DND-41 (cell line): ENCODE data around the gene IL13RA1.

Source experiments
- ATAC-seq: fragments of 200-7000 bp; cut with Tn5 transposase; 3 replicates; pipeline ENCODE4 v1.9.1; 2021; ENCODE audit warnings: low read depth; ENCODE audit not compliant: insufficient read depth
- DNase-seq: peaks from one replicate; pipeline ENCODE4 v3.0.0-alpha.2; 2020
- H2AFZ ChIP-seq: 2 replicates; pipeline ENCODE4 v1.6.0; 2012; ENCODE audit warnings: low read depth, low read length
- H3K27ac ChIP-seq: 2 replicates; pipeline ENCODE4 v1.5.1; 2012; ENCODE audit warnings: low read length, inconsistent platforms
- H3K27me3 ChIP-seq: fragments of 200-600 bp; sonication (generic); 2 replicates; pipeline ENCODE4 v1.6.0; 2012; ENCODE audit warnings: low read length, mild to moderate bottlenecking, inconsistent platforms; ENCODE audit not compliant: insufficient read depth, poor library complexity
- H3K36me3 ChIP-seq: 2 replicates; pipeline ENCODE4 v1.5.1; 2012; ENCODE audit warnings: low read length, inconsistent platforms; ENCODE audit not compliant: insufficient read depth
- H3K4me1 ChIP-seq: 2 replicates; pipeline ENCODE4 v1.5.1; 2012; ENCODE audit warnings: mild to moderate bottlenecking, low read length; ENCODE audit not compliant: insufficient read depth
- H3K4me2 ChIP-seq: 2 replicates; pipeline ENCODE4 v1.6.0; 2012; ENCODE audit warnings: mild to moderate bottlenecking, moderate library complexity, low read length, inconsistent platforms; ENCODE audit not compliant: insufficient read depth
- H3K4me3 ChIP-seq, 2 experiments: fragments of 200-600 bp in 1 of 2; shearing (Covaris generic) in 1 of 2; 2 replicates each; pipeline ENCODE4 v1.5.1; 2012 to 2016; ENCODE audit warnings: inconsistent platforms in 2 of 2, low read length in 2 of 2, mild to moderate bottlenecking in 2 of 2, low read depth in 1 of 2, moderate library complexity in 1 of 2
- H3K79me2 ChIP-seq: 2 replicates; pipeline ENCODE4 v1.6.0; 2012; ENCODE audit warnings: low read length, inconsistent platforms; ENCODE audit not compliant: insufficient read depth
- H3K9ac ChIP-seq: 2 replicates; pipeline ENCODE4 v1.6.0; 2012; ENCODE audit warnings: low read depth, mild to moderate bottlenecking, inconsistent platforms, low read length, moderate library complexity
- H3K9me3 ChIP-seq: 2 replicates; pipeline ENCODE4 v1.5.1; 2012; ENCODE audit warnings: low read length, moderate library complexity, mild to moderate bottlenecking, inconsistent platforms; ENCODE audit not compliant: insufficient read depth, severe bottlenecking
- H4K20me1 ChIP-seq: 2 replicates; pipeline ENCODE4 v1.6.0; 2012; ENCODE audit warnings: low read length; ENCODE audit not compliant: insufficient read depth
- CTCF ChIP-seq: IDR thresholded peaks from 2 replicates; pipeline ENCODE4 v1.5.1; 2012; ENCODE audit warnings: borderline replicate concordance, low read length, moderate library complexity, mild to moderate bottlenecking; ENCODE audit not compliant: poor library complexity, severe bottlenecking; ENCODE audit errors: extremely low read depth
- EZH2 ChIP-seq: IDR thresholded peaks from 3 replicates; pipeline ENCODE4 v1.6.1; 2012; ENCODE audit warnings: borderline replicate concordance, low read depth, mild to moderate bottlenecking, moderate library complexity, low read length, inconsistent platforms; ENCODE audit not compliant: severe bottlenecking

Gene IL13RA1

GRCh38 chrX:118760025-118760424, 32.6 kb downstream of the IL13RA1 start:
- Histone ChIP-seq H3K9me3 (no peaks in the 10 kb centered on the region), H4K20me1 (no peaks in the 10 kb centered on the region), H3K27me3 (no peaks in the 10 kb centered on the region), H3K36me3 (no peaks in the 10 kb centered on the region), H3K4me2 (no peak overlapping the region), H3K4me1 (no peaks in the 10 kb centered on the region), H3K4me3 (no peak overlapping the region), H3K9ac (no peak overlapping the region), H2AFZ (no peak overlapping the region), H3K79me2 (no peaks in the 10 kb centered on the region), H3K27ac (no peak overlapping the region)
- ATAC-seq (no peak), DNase-seq (no peak)
- TF ChIP-seq EZH2 (no peak), CTCF (no peak)

GRCh38 chrX:118761939-118762707, 34.7 kb downstream of the IL13RA1 start:
- DNase-seq (no peak), ATAC-seq (no peak)
- Histone ChIP-seq H3K27ac (no peak overlapping the region), H3K4me3 (no peak overlapping the region), H4K20me1 (no peaks in the 10 kb centered on the region), H3K79me2 (no peaks in the 10 kb centered on the region), H3K9ac (no peak overlapping the region), H2AFZ (no peak overlapping the region), H3K9me3 (no peaks in the 10 kb centered on the region), H3K4me1 (no peaks in the 10 kb centered on the region), H3K4me2 (no peak overlapping the region), H3K27me3 (no peaks in the 10 kb centered on the region), H3K36me3 (no peaks in the 10 kb centered on the region)
- TF ChIP-seq CTCF (peak; percentile 17), EZH2 (no peak)

- Histone ChIP-seq H3K4me2 (no peak overlapping the region), H3K4me1 (no peaks in the 10 kb centered on the region), H3K9me3 (no peaks in the 10 kb centered on the region), H3K27ac (no peak overlapping the region), H3K9ac (no peak overlapping the region), H3K36me3 (no peaks in the 10 kb centered on the region), H4K20me1 (no peaks in the 10 kb centered on the region), H2AFZ (no peak overlapping the region), H3K27me3 (no peaks in the 10 kb centered on the region), H3K79me2 (no peaks in the 10 kb centered on the region), H3K4me3 (no peak overlapping the region)
- no peak for TF ChIP-seq CTCF
- no peak for TF ChIP-seq EZH2
- ATAC-seq (no peak), DNase-seq (no peak)
Measured at GRCh38 chrX:118763489-118763888, 36.1 kb downstream of the IL13RA1 start.

- H3K36me3 ChIP-seq, result no peaks in the 10 kb centered on the region
Measured at GRCh38 chrX:118764122-118764521, 36.7 kb downstream of the IL13RA1 start.

More at GRCh38 chrX:118764122-118764521, 36.7 kb downstream of the IL13RA1 start:
- Histone ChIP-seq H3K4me2 (no peak overlapping the region), H3K27ac (no peak overlapping the region), H3K27me3 (no peaks in the 10 kb centered on the region), H3K9ac (no peak overlapping the region), H3K4me1 (no peaks in the 10 kb centered on the region), H4K20me1 (no peaks in the 10 kb centered on the region), H3K4me3 (no peak overlapping the region), H3K79me2 (no peaks in the 10 kb centered on the region), H2AFZ (no peak overlapping the region), H3K9me3 (no peaks in the 10 kb centered on the region)
- TF ChIP-seq CTCF, result no peak
- no peak for TF ChIP-seq EZH2
- no peak for ATAC-seq
- no peak for DNase-seq
